Stimulated activated effector memory CD8-positive, alpha-beta T cell treated with anti-CD3 and anti-CD28 coated beads, Interleukin-12 subunit alpha, Interleukin-12 subunit beta, amount 100 ng/mL, for 72 hours (primary cell): ENCODE data around the gene DNAL4.

Experiments
- ATAC-seq: fragments of 150-1000 bp; cut with Tn5 transposase; 2 replicates; pipeline ENCODE4 v1.10.0; 2021
- DNase-seq, 2 donors: peaks; one replicate each; pipeline ENCODE4 v3.0.0; 2021 to 2022; ENCODE audit warnings: low spot score in 2 of 2
- H3K27ac Mint-ChIP-seq: one replicate; pipeline ENCODE4 v1.8.0; 2022; ENCODE audit warnings: mild to moderate bottlenecking, mixed read lengths
- H3K36me3 Mint-ChIP-seq: one replicate; pipeline ENCODE4 v1.8.0; 2022; ENCODE audit warnings: mild to moderate bottlenecking, mixed read lengths
- H3K4me1 Mint-ChIP-seq: one replicate; pipeline ENCODE4 v1.8.0; 2022; ENCODE audit warnings: mixed read lengths
- H3K4me3 Mint-ChIP-seq: one replicate; pipeline ENCODE4 v1.8.0; 2022; ENCODE audit warnings: mild to moderate bottlenecking, mixed read lengths
- H3K9me3 Mint-ChIP-seq: one replicate; pipeline ENCODE4 v1.8.0; 2022; ENCODE audit warnings: mixed read lengths

Gene DNAL4

DNA sequence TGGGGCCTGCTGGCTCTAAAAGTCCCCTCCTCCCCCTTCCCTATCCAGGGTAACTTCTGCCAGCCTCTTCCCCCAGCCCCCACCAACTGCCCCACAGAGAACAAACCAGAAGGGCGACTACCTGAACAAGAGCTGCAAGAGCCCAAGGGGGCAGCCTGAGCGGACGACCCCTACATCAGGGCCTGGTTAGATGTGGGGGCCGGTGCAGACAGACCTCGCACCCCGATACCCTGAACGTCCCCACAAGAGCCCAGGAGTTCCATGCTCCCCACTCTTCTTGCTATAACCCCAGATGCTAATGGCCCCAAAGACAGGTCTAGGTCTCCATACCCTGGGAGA is 58.8 kb downstream of the DNAL4 start:
- ATAC-seq (no peak), DNase-seq (no peak)
- Mint-ChIP-seq H3K36me3 (peaks cover 100% of the 10 kb centered on the region), H3K27ac (peak overlapping the region; percentile 93), H3K4me1 (peaks cover 56% of the 10 kb centered on the region), H3K9me3 (no peaks in the 10 kb centered on the region), H3K4me3 (no peak overlapping the region)

DNA sequence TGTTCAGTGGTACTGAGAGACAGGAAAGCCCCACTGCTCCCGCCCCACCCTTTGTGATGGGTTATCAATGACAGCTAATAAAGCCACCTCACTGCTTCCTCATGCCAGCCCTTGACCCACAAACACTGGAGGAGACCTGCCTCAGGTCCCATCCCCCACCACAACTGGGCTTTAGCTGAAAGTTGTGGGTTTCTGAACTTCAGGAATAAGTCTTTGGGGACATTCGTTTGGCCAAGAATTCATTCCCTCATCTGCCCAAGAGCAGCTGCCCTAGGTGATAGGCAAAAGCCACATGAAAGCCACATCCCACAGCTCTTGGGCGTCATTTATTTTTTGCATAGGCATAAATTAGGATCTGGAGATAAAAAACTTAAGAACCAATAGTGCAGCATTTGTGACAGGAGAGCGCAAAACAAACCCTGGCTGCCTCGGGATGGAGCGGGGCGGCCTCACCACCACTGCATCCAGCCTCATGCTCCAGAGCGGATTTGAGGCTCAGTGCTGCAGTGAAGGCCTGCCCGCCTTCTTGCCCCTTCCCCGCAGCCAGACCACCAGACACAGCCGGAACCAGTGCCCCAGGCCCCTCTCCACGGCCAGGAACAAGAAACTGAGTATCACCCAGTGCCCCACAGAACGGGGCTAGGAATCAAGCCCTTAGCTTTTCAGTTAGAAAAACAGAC is 59.4 kb downstream of the DNAL4 start:
- peaks cover 58% of the 10 kb centered on the region for H3K4me1 Mint-ChIP-seq
- H3K9me3 Mint-ChIP-seq, result no peaks in the 10 kb centered on the region
- ATAC-seq, result no peak
- no peak overlapping the region for H3K4me3 Mint-ChIP-seq
- H3K36me3 Mint-ChIP-seq, result peaks cover 100% of the 10 kb centered on the region
- DNase-seq, result no peak
- peak overlapping the region; percentile 93 for H3K27ac Mint-ChIP-seq

- Mint-ChIP-seq H3K27ac (peak overlapping the region; percentile 93), H3K9me3 (no peaks in the 10 kb centered on the region), H3K36me3 (peaks cover 100% of the 10 kb centered on the region), H3K4me1 (peaks cover 58% of the 10 kb centered on the region), H3K4me3 (no peak overlapping the region)
- ATAC-seq (peak; percentile 11), DNase-seq (no peak)
These were observed 60.1 kb downstream of the DNAL4 start for GRCh38 chr22:38733724-38734381.

GRCh38 chr22:38733329-38733723 is 60.6 kb downstream of the DNAL4 start:
- Mint-ChIP-seq H3K4me3 (no peak overlapping the region), H3K36me3 (peaks cover 100% of the 10 kb centered on the region), H3K27ac (peak overlapping the region; percentile 93), H3K9me3 (no peaks in the 10 kb centered on the region), H3K4me1 (peaks cover 55% of the 10 kb centered on the region)
- DNase-seq (peak in 1 of 2 donors; percentile 46), ATAC-seq (peak; percentile 65)

GRCh38 chr22:38732251-38732815 is 61.6 kb downstream of the DNAL4 start:
- H3K9me3 Mint-ChIP-seq, result no peaks in the 10 kb centered on the region
- peaks cover 48% of the 10 kb centered on the region for H3K4me1 Mint-ChIP-seq
- ATAC-seq (no peak), DNase-seq (no peak)
- no peak overlapping the region for H3K4me3 Mint-ChIP-seq
- peaks cover 100% of the 10 kb centered on the region for H3K36me3 Mint-ChIP-seq
- peak overlapping the region; percentile 93 for H3K27ac Mint-ChIP-seq

- H3K27ac Mint-ChIP-seq, result peak overlapping the region; percentile 93
- peaks cover 49% of the 10 kb centered on the region for H3K4me1 Mint-ChIP-seq
- ATAC-seq (no peak), DNase-seq (no peak)
- no peak overlapping the region for H3K4me3 Mint-ChIP-seq
- no peaks in the 10 kb centered on the region for H3K9me3 Mint-ChIP-seq
- peaks cover 100% of the 10 kb centered on the region for H3K36me3 Mint-ChIP-seq
These were observed 62.2 kb downstream of the DNAL4 start for GRCh38 chr22:38731703-38732161.

DNA sequence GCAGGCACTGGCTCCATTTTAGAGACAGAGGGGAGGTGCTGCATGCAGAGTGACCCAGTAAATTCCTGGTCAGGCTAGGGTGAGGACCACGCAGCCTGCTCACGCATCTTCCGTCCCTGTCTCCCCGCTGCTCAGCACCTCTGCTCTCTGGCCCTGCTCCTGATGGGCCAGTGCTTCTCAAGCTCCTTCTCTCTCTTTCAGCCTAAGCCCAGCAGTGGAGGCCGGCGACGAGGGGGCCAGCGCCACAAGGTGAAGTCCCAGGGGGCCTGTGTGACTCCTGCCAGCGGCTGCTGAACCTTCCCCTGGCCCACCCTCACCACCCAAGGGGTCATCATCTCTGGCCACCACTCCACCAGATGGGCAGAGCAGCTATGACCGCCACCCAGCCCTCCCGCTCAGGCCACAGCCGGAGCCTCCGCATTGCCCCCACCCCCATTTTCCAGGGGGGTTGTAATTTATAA is 63.5 kb downstream of the DNAL4 start:
- H3K36me3 Mint-ChIP-seq, result peaks cover 100% of the 10 kb centered on the region
- peak overlapping the region; percentile 93 for H3K27ac Mint-ChIP-seq
- DNase-seq, result no peak

DNA sequence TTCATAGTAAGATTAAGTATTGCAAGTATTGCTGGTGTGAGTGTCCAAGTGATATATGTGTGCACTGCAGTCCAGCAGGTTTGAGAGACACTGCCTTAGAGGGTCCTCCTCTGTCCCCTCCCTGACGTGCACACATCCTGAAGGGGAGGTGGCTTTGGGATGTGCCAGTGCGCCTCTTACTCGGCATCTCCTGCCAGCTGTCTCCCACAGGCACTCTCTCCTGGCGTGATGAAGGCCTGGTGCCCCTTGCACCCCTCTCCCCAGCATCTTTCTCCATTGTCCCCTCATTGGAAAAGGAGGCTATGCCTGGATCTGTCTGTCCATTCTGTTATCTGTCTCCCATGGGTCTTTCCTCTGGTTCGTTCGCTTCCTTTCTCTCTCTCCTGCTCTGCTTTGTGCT is 64.0 kb downstream of the DNAL4 start:
- Mint-ChIP-seq H3K36me3 (peaks cover 100% of the 10 kb centered on the region), H3K4me3 (no peak overlapping the region), H3K9me3 (no peaks in the 10 kb centered on the region), H3K4me1 (peaks cover 41% of the 10 kb centered on the region), H3K27ac (peak overlapping the region; percentile 93)
- DNase-seq, result no peak
- ATAC-seq, result no peak

More for the DNA sequence above, 63.5 kb downstream of the DNAL4 start:
- Mint-ChIP-seq H3K4me3 (no peak overlapping the region), H3K4me1 (peaks cover 41% of the 10 kb centered on the region), H3K9me3 (no peaks in the 10 kb centered on the region)
- no peak for ATAC-seq

GRCh38 chr22:38728871-38729796 is 64.8 kb downstream of the DNAL4 start:
- Mint-ChIP-seq H3K4me3 (no peak overlapping the region), H3K9me3 (no peaks in the 10 kb centered on the region), H3K27ac (peak overlapping the region; percentile 93), H3K4me1 (peaks cover 38% of the 10 kb centered on the region), H3K36me3 (peaks cover 100% of the 10 kb centered on the region)
- ATAC-seq, result no peak
- DNase-seq, result no peak
